Psoas muscle (tissue), 8 donors: ENCODE measurements around the gene SHCBP1. TPM values are rescaled to one million over a fixed set of nuclear protein-coding genes. Genes with fewer than 3 reads are reported as not detected.

ENCODE experiments used
- ATAC-seq, 4 donors: fragments of 200-7000 bp; cut with Tn5 transposase; one replicate each; pipeline ENCODE4 v1.9.1; 2020; ENCODE audit warnings: moderate library complexity in 3 of 4, mild to moderate bottlenecking in 2 of 4
- DNase-seq, 2 donors: peaks; one replicate each; pipeline ENCODE4 v3.0.0-alpha.2; 2020
- H3K27ac ChIP-seq: fragments of 200-600 bp; one replicate; pipeline ENCODE4 v1.8.0; 2022
- H3K27me3 ChIP-seq, 3 donors: fragments of 200-600 bp in 1 of 3; one replicate each; pipeline versions ENCODE4 v1.6.1 to v1.8.0; 2013 to 2022; ENCODE audit warnings: low read length in 2 of 3, mild to moderate bottlenecking in 2 of 3, moderate library complexity in 1 of 3; ENCODE audit not compliant: insufficient read depth in 3 of 3
- H3K36me3 ChIP-seq, 2 donors: fragments of 200-600 bp in 1 of 2; one replicate each; pipeline versions ENCODE4 v1.6.1 to v1.8.0; 2013 to 2022; ENCODE audit warnings: low read depth in 1 of 2, mild to moderate bottlenecking in 1 of 2, moderate library complexity in 1 of 2; ENCODE audit not compliant: insufficient read depth in 1 of 2
- H3K4me1 ChIP-seq: fragments of 200-600 bp; one replicate; pipeline ENCODE4 v1.8.0; 2022
- H3K4me3 ChIP-seq: fragments of 200-600 bp; one replicate; pipeline ENCODE4 v1.8.0; 2022; ENCODE audit warnings: mild to moderate bottlenecking
- H3K9me3 ChIP-seq: fragments of 200-600 bp; one replicate; pipeline ENCODE4 v1.8.0; 2022
- WGBS, 3 donors: extraction: QIAGEN DNeasy Blood & Tissue Kit; methylation state at CpG; one replicate each; pipeline versions ENCODE4 v1.1.6 to v1.1.7; 2013; 5-methylcytosine and 5-hydroxymethylcytosine counted together
- intact Hi-C, 2 donors: fragments of 100-400 bp; cut with DNase I; formaldehyde crosslinking; loops; one replicate each; pipeline versions ENCODE4 v1.11.0 to v1.14.2; 2022
- polyA plus RNA-seq, 3 donors: library from polyadenylated mRNA; stranded (reverse); fragments of 200-250 nt; gene quantifications; one replicate each; pipeline ENCODE4 v1.2.3, GENCODE V29; 2013
- total RNA-seq, 4 donors: library from RNA; stranded (reverse); fragmentation: NEBNext Ultra II Directional in 2 of 4; extraction: Animal tissue kit (Norgen Biotek cat#: 25700) in 2 of 4; gene quantifications; one replicate each; pipeline versions ENCODE4 v1.2.1 to v1.2.4, GENCODE V29; 2021 to 2023
- TF ChIP-seq, protein P1 (sequence below): fragments of 200-600 bp; IDR thresholded peaks from one replicate; pipeline ENCODE4 v1.8.0; 2022; ENCODE audit warnings: antibody characterized with exemption
- donor health status: healthy with polysubstance abuse.
- donor health status: DM: no; HTN: no; CAD: no; lungs with moderate emphysema.
- donor health status: Bipolar disorder and iron deficiency.
- donor health status: healthy.
- donor health status: DM: yes; HTN: yes; CAD: no.
- donor health status: DM: no; HTN: no; CAD: no.
- donor health status: DM: no; HTN: no; CAD: no.
- donor health status: DM: yes; HTN: yes; CAD: no.

SHCBP1 gene
- total and polyA plus RNA-seq, 7 donors: 0.18 to 1.2 (median 0.36) TPM

DNA sequence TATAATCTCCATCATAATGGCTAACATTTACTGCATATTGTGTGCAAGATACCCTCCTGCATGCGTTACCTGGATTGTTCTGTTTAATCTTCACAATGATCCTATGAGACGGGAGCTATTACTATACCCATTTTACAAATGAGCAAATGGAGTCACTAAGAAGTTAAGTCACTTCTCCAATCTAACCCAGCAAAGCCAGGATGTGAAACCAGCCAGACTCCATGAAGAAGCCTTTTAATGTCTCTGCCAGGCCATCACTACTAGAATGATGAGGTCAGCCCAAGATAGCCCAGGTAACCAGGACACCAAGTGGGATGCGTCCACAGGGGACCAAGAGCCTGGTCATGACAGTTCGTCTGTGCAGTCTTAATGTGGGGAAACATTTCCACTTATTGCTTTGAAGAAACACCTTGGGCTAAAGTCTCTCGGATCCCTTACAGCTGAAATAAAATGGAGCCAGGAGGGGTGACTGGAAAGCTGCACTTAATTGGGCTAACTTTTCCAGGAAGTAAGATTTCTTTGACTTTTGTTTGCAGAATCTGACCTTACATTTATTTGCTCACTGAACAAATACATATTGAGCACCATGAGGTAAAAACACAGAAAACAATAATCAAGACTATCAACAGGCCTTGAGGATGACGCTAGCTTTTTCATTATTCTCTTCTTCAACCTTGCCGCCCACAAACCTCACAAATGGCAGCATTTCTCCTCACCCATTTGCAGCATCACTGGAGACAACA lies 926 bp upstream of the SHCBP1 start:
- DNase-seq (no peak), ATAC-seq (no peak)
- WGBS, 3 donors: 92 to 93% (median 92%) methylated on average over 7 of the region's 7 CpGs
- no peaks in the 10 kb centered on the region for H3K4me1 ChIP-seq
- intact Hi-C loops: no loop called here
- no peaks in the 10 kb centered on the region for H3K27me3 ChIP-seq
- H3K9me3 ChIP-seq: no peaks in the 10 kb centered on the region
- H3K27ac ChIP-seq: no peak overlapping the region
- no peak overlapping the region for H3K4me3 ChIP-seq
- TF ChIP-seq, protein P1, sequence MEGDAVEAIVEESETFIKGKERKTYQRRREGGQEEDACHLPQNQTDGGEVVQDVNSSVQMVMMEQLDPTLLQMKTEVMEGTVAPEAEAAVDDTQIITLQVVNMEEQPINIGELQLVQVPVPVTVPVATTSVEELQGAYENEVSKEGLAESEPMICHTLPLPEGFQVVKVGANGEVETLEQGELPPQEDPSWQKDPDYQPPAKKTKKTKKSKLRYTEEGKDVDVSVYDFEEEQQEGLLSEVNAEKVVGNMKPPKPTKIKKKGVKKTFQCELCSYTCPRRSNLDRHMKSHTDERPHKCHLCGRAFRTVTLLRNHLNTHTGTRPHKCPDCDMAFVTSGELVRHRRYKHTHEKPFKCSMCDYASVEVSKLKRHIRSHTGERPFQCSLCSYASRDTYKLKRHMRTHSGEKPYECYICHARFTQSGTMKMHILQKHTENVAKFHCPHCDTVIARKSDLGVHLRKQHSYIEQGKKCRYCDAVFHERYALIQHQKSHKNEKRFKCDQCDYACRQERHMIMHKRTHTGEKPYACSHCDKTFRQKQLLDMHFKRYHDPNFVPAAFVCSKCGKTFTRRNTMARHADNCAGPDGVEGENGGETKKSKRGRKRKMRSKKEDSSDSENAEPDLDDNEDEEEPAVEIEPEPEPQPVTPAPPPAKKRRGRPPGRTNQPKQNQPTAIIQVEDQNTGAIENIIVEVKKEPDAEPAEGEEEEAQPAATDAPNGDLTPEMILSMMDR: no peak
- no peaks in the 10 kb centered on the region for H3K36me3 ChIP-seq

DNA sequence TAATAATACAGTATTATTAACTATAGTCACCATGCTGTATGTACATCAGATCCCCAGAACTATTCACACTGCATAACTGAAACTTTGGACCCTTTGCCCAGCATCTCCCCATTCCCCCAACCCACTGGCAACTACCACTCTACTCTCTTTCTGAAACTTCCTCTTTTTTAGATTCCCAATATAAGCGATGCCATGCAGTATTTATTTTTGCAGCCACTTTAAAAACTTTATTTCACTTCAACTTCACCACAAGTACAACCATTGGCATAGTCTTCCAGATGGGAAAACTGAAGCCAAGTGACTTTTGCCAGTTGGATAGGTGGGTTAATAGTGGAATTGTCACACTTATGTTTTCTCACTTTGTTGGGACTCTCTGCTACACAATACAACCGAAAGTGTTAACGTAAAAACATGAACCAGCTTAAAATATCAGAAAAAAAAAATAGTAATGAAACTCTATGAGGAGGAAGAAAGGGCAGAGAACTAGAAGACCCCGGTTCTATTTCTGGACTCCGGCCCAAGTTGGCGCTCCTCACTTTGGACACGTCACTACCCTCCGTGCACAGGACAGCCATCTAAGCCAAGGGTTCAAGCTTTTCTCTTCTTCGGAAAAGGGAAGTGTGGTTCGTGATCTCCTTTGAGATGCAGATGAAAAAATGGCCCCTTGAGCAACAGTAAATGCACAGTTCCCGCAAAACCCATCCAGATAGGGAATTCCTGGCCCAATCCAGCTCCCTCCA lies 743 bp downstream of the SHCBP1 start:
- intact Hi-C loops: no loop called here
- DNase-seq (no peak), ATAC-seq (peak in 1 of 4 donors; percentile 23)
- no peaks in the 10 kb centered on the region for H3K36me3 ChIP-seq
- H3K4me1 ChIP-seq: no peaks in the 10 kb centered on the region
- no peaks in the 10 kb centered on the region for H3K9me3 ChIP-seq
- 5 to 7% (median 6%) methylated on average over 11 of the region's 11 CpGs for WGBS, 3 donors
- peak overlapping the region; percentile 69 for H3K4me3 ChIP-seq
- no peak overlapping the region for H3K27ac ChIP-seq
- TF ChIP-seq, protein P1: no peak
- H3K27me3 ChIP-seq: no peaks in the 10 kb centered on the region

DNA sequence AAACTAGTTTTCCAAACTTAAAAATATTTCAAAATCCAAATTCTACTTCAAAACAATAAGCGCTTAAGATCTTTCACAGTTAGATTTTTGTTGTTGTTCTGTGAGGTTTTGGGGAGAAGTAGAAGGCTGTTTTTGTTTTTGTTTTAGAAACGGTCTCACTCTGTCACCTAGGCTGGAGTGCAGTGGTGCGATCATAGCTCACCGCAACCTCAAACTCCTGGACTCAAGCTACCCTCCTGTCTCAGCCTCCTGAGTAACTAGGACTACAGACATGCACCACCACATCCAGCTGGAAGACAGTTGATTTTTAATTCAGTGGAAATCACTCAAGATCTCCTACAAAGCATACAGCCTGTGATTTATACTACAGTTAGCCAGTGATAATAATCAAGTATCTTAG lies 2.7 kb downstream of the SHCBP1 start:
- no peak for ATAC-seq
- Histone ChIP-seq H3K9me3 (no peaks in the 10 kb centered on the region), H3K27ac (no peak overlapping the region), H3K4me3 (no peak overlapping the region), H3K4me1 (no peaks in the 10 kb centered on the region), H3K36me3 (no peaks in the 10 kb centered on the region), H3K27me3 (no peaks in the 10 kb centered on the region)
- no peak for DNase-seq
- TF ChIP-seq, protein P1: no peak
- WGBS, 3 donors: 89 to 92% (median 91%) methylated on average over 4 of the region's 4 CpGs
- intact Hi-C loops: no loop called here

DNA sequence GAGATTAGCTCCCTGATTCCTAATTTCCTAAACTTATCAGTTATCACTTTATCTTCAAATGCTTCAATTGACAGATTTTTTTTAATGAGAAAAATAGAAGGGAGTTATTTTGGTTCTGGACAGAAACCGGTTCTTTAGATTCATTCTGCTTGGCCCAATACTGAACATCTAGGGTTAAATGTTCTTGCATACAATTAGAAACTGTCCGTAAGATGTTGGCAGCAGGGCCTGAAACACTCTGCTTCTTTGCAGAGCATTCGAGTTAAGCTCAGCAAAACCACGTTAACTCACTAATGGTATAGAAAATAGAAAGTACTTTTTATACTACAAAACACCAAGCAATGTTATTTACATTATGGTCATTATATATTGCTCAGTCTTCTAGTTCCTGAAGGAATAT lies 7.2 kb downstream of the SHCBP1 start:
- Histone ChIP-seq H3K27ac (no peak overlapping the region), H3K36me3 (no peaks in the 10 kb centered on the region), H3K4me3 (no peak overlapping the region), H3K27me3 (no peaks in the 10 kb centered on the region), H3K9me3 (no peaks in the 10 kb centered on the region), H3K4me1 (no peaks in the 10 kb centered on the region)
- WGBS, 3 donors: 62 to 77% (median 70%) methylated on average over 4 of the region's 4 CpGs
- intact Hi-C loops: no loop called here
- DNase-seq (no peak), ATAC-seq (no peak)
- TF ChIP-seq, protein P1: no peak
